ENCODE results near the gene CDS2. TPM values are rescaled to one million over a fixed set of nuclear protein-coding genes. Genes with fewer than 3 reads are reported as not detected.

Gene CDS2
- total RNA-seq, 1 experiment from 2014 or later = 37.5 TPM

GRCh38 chr20:5183731-5184474 lies 57.1 kb downstream of the CDS2 start (continued):
- TF ChIP-seq EZH2phosphoT487 (IDR thresholded peaks at IDR 0.05; ENCODE audit: borderline replicate concordance) = no peak

DNA sequence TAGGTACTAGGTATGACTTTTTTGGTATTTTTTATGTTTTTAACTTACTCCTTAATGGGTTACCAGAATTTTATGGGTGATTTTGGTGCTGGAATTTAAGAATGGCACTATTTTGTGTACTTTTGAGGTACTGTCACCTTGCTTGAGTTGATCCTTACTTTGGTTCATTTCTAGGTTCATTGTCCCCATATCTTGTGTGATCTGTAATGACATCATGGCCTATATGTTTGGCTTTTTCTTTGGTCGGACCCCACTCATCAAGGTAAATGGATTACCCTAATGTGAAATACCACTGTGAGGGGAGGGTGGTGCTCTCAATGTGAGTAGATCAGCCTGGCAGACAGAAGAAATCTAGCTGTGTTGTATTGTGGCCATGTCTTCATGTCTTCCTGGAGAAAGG lies 57.9 kb downstream of the CDS2 start:
- Histone ChIP-seq H3K27me3 (ENCODE audit: insufficient read depth, low read length) (no peaks in the 10 kb centered on the region), H3K9me3 (ENCODE audit: control insufficient read depth in 1 of 2, insufficient read depth in 1 of 2, low read depth in 1 of 2, low read length in 2 of 2) (no peaks in the 10 kb centered on the region), H3K4me2 (ENCODE audit: low read length) (no peak overlapping the region), H3K79me2 (ENCODE audit: insufficient read depth, low read length) (no peaks in the 10 kb centered on the region), H4K20me1 (ENCODE audit: insufficient read depth) (no peaks in the 10 kb centered on the region), H3K9ac (ENCODE audit: low read length) (no peak overlapping the region), H3K4me1 (ENCODE audit: control insufficient read depth in 1 of 2, insufficient read depth in 2 of 2, low read length in 2 of 2) (peaks cover 0 to 5% of the 10 kb centered on the region in 2 experiments; a peak in 1 of 4 replicates), H3K36me3 (ENCODE audit: control insufficient read depth in 1 of 2, insufficient read depth in 2 of 2, low read length in 2 of 2) (peaks cover 2 to 4% of the 10 kb centered on the region in 2 experiments; a peak in 3 of 4 replicates), H3K9me2 (ENCODE audit: insufficient read depth) (no peaks in the 10 kb centered on the region), H2AFZ (ENCODE audit: low read depth, low read length, poor library complexity, severe bottlenecking) (no peak overlapping the region), H3K27ac (ENCODE audit: low read depth, low read length) (no peak overlapping the region), H3K4me3 (replicated peaks in 1 of 2; ENCODE audit: low read depth in 1 of 2, low read length in 2 of 2) (no peak overlapping the region)
- ChIA-PET POLR2A (no interaction called here), RAD21 (ENCODE audit: low non-redundant PET in 1 of 2, low total read pairs in 2 of 2, uncharacterized antibody in 2 of 2, unreplicated experiment in 2 of 2) (no interaction called here), CTCF (interaction anchor here (4.1 kb wide), 1 partner anchor 58 kb away, joined by 19 read pairs; the partner anchor contains the start of gene CDS2)
- intact Hi-C loops (cut with micrococcal nuclease) = no loop called here
- BruUV-seq (replicated peaks) = no TSS peak
- ATAC-seq (no peak), DNase-seq (ENCODE audit: low read depth, low spot score) (no peak)
- no peak for TF ChIP-seq YY1 (IDR thresholded peaks at IDR 0.05; ENCODE audit: extremely low read depth, insufficient replicate concordance, low read depth, low read length)
- TF ChIP-seq ZBTB33 (IDR thresholded peaks at IDR 0.05; ENCODE audit: extremely low read depth, insufficient replicate concordance, low read length) = no peak
- no peak for TF ChIP-seq ZNF274 (IDR thresholded peaks at IDR 0.05; ENCODE audit: low read depth, low read length)
- TF ChIP-seq, protein P1, sequence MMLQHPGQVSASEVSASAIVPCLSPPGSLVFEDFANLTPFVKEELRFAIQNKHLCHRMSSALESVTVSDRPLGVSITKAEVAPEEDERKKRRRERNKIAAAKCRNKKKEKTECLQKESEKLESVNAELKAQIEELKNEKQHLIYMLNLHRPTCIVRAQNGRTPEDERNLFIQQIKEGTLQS (IDR thresholded peaks at IDR 0.05) = no peak
- no peak for TF ChIP-seq CBX3 (IDR thresholded peaks at IDR 0.05; ENCODE audit: low read depth)
- TF ChIP-seq CEBPB (IDR thresholded peaks at IDR 0.05; ENCODE audit: low read depth) = no peak
- TF ChIP-seq, protein P2, sequence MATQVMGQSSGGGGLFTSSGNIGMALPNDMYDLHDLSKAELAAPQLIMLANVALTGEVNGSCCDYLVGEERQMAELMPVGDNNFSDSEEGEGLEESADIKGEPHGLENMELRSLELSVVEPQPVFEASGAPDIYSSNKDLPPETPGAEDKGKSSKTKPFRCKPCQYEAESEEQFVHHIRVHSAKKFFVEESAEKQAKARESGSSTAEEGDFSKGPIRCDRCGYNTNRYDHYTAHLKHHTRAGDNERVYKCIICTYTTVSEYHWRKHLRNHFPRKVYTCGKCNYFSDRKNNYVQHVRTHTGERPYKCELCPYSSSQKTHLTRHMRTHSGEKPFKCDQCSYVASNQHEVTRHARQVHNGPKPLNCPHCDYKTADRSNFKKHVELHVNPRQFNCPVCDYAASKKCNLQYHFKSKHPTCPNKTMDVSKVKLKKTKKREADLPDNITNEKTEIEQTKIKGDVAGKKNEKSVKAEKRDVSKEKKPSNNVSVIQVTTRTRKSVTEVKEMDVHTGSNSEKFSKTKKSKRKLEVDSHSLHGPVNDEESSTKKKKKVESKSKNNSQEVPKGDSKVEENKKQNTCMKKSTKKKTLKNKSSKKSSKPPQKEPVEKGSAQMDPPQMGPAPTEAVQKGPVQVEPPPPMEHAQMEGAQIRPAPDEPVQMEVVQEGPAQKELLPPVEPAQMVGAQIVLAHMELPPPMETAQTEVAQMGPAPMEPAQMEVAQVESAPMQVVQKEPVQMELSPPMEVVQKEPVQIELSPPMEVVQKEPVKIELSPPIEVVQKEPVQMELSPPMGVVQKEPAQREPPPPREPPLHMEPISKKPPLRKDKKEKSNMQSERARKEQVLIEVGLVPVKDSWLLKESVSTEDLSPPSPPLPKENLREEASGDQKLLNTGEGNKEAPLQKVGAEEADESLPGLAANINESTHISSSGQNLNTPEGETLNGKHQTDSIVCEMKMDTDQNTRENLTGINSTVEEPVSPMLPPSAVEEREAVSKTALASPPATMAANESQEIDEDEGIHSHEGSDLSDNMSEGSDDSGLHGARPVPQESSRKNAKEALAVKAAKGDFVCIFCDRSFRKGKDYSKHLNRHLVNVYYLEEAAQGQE (IDR thresholded peaks at IDR 0.05; ENCODE audit: low read depth) = no peak
- TF ChIP-seq ZFX (IDR thresholded peaks at IDR 0.05) = no peak
